A549 (cell line): ENCODE measurements around the gene NMRK1.

Experiments used
- EP300 ChIP-seq, 2 experiments: fragments of >200 bp; sonication (Bioruptor Twin); formaldehyde crosslinking; IDR thresholded peaks; 2 replicates in 1 of 2; 3 replicates in 1 of 2; pipeline ENCODE4 v1.6.1; 2016 to 2017
- MAX ChIP-seq: IDR thresholded peaks from 2 replicates; pipeline ENCODE4 v1.6.1; 2012
- TF ChIP-seq, protein P1 (sequence below): fragments of 200-600 bp; sonication (generic); IDR thresholded peaks from 2 replicates; pipeline ENCODE4 v1.6.1; 2016; ENCODE audit warnings: antibody characterized with exemption, mild to moderate bottlenecking, moderate library complexity
- TF ChIP-seq, protein P2 (sequence below): fragments of >200 bp; sonication (Bioruptor Twin); formaldehyde crosslinking; IDR thresholded peaks from 3 replicates; pipeline ENCODE4 v1.5.1; 2016

- TF ChIP-seq, protein P1, sequence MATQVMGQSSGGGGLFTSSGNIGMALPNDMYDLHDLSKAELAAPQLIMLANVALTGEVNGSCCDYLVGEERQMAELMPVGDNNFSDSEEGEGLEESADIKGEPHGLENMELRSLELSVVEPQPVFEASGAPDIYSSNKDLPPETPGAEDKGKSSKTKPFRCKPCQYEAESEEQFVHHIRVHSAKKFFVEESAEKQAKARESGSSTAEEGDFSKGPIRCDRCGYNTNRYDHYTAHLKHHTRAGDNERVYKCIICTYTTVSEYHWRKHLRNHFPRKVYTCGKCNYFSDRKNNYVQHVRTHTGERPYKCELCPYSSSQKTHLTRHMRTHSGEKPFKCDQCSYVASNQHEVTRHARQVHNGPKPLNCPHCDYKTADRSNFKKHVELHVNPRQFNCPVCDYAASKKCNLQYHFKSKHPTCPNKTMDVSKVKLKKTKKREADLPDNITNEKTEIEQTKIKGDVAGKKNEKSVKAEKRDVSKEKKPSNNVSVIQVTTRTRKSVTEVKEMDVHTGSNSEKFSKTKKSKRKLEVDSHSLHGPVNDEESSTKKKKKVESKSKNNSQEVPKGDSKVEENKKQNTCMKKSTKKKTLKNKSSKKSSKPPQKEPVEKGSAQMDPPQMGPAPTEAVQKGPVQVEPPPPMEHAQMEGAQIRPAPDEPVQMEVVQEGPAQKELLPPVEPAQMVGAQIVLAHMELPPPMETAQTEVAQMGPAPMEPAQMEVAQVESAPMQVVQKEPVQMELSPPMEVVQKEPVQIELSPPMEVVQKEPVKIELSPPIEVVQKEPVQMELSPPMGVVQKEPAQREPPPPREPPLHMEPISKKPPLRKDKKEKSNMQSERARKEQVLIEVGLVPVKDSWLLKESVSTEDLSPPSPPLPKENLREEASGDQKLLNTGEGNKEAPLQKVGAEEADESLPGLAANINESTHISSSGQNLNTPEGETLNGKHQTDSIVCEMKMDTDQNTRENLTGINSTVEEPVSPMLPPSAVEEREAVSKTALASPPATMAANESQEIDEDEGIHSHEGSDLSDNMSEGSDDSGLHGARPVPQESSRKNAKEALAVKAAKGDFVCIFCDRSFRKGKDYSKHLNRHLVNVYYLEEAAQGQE, result no peak
- TF ChIP-seq, protein P2, sequence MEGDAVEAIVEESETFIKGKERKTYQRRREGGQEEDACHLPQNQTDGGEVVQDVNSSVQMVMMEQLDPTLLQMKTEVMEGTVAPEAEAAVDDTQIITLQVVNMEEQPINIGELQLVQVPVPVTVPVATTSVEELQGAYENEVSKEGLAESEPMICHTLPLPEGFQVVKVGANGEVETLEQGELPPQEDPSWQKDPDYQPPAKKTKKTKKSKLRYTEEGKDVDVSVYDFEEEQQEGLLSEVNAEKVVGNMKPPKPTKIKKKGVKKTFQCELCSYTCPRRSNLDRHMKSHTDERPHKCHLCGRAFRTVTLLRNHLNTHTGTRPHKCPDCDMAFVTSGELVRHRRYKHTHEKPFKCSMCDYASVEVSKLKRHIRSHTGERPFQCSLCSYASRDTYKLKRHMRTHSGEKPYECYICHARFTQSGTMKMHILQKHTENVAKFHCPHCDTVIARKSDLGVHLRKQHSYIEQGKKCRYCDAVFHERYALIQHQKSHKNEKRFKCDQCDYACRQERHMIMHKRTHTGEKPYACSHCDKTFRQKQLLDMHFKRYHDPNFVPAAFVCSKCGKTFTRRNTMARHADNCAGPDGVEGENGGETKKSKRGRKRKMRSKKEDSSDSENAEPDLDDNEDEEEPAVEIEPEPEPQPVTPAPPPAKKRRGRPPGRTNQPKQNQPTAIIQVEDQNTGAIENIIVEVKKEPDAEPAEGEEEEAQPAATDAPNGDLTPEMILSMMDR, result no peak
- TF ChIP-seq MAX (no peak), EP300 (IDR thresholded peaks at IDR 0.05) (no peak)
These were observed 24.2 kb downstream of the NMRK1 start for GRCh38 chr9:75063556-75064305.
